ENCODE measurements around the gene ADAM12. TPM values are rescaled to one million over a fixed set of nuclear protein-coding genes. Genes with fewer than 3 reads are reported as not detected.

The ADAM12 gene
- total RNA-seq, 2 experiments from 2014 or later, result 1.2 to 1.5 TPM

DNA sequence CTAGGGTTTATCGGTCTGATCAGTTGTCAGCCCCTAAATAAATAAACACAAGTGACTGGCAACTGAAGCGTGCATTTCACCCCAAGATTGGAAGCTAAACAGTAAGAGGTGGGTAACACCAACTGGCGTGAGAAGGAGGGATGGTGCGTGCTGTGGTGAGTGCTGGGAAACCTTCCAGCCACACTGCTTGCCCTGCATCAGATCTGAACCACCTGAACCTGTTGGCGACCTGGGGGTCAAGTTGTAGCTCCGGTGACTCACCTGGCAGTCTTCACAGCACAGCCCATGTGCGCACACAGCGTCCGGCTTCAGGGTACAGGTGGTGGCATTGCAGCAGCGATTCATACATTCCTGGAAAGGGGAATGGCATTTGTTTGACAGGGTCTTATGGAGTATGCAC lies 321.8 kb downstream of the ADAM12 start:
- Histone ChIP-seq H3K27ac (ENCODE audit: low read depth in 1 of 2, low read length in 2 of 2) (no peak overlapping the region), H3K9me3 (ENCODE audit: control insufficient read depth in 1 of 2, insufficient read depth in 1 of 2, low read length in 2 of 2) (peaks cover 0 to 14% of the 10 kb centered on the region in 2 experiments), H3K27me3 (ENCODE audit: control insufficient read depth in 1 of 2, insufficient read depth in 2 of 2, low read length in 2 of 2) (no peaks in the 10 kb centered on the region), H3K4me1 (ENCODE audit: insufficient read depth, low read length) (no peaks in the 10 kb centered on the region), H3K36me3 (ENCODE audit: insufficient read depth, low read length) (no peaks in the 10 kb centered on the region), H3K4me3 (ENCODE audit: low read length) (no peak overlapping the region)
- CTCF ChIA-PET, result no interaction called here
- POLR2A ChIA-PET, result no interaction called here
- H3K4me1 Mint-ChIP-seq (ENCODE audit: low read depth), result no peaks in the 10 kb centered on the region
- H3K9me3 Mint-ChIP-seq, result no peaks in the 10 kb centered on the region
- H3K4me3 Mint-ChIP-seq, result no peak overlapping the region
- no peak overlapping the region for H3K27ac Mint-ChIP-seq
- H3K27me3 Mint-ChIP-seq, result peaks cover 1% of the 10 kb centered on the region
- DNase-seq (no peak), ATAC-seq (ENCODE audit: poor library complexity) (no peak)
- intact Hi-C loops (cut with DNase I, micrococcal nuclease), result no loop called here
- TF ChIP-seq, protein P1, sequence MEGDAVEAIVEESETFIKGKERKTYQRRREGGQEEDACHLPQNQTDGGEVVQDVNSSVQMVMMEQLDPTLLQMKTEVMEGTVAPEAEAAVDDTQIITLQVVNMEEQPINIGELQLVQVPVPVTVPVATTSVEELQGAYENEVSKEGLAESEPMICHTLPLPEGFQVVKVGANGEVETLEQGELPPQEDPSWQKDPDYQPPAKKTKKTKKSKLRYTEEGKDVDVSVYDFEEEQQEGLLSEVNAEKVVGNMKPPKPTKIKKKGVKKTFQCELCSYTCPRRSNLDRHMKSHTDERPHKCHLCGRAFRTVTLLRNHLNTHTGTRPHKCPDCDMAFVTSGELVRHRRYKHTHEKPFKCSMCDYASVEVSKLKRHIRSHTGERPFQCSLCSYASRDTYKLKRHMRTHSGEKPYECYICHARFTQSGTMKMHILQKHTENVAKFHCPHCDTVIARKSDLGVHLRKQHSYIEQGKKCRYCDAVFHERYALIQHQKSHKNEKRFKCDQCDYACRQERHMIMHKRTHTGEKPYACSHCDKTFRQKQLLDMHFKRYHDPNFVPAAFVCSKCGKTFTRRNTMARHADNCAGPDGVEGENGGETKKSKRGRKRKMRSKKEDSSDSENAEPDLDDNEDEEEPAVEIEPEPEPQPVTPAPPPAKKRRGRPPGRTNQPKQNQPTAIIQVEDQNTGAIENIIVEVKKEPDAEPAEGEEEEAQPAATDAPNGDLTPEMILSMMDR (IDR thresholded peaks at IDR 0.05), result no peak
- H3K36me3 Mint-ChIP-seq (ENCODE audit: low read depth), result no peaks in the 10 kb centered on the region

DNA sequence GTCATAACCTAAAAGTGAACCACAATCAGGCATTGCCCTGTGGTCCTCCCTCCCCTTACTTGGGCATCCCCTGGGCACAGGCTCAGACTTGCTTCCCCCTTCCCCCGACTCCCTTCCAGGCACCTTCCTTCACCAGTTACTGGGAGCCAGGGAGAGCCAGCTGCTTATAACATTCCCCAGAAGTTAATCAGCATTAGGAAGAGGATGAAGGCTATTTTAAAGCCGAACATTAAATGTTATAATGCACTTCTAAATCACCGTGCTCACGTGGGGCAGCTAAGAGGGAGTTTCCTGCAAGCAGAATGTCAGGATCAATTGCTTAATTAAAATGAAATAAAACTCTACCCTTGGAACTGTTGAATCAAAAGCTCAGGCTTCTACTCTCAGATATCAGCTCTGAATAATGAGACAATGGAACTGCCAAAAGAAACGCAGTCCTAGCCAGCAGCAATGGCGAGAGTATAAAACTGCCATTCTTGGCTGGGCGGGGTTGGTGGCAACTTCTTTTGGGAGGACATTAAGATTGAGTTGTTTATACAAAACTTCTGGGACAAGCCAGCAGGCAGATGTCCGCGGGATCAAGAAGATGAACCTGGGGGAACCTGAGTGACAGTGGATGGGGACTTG lies 322.4 kb downstream of the ADAM12 start:
- H3K27me3 Mint-ChIP-seq, result peaks cover 7% of the 10 kb centered on the region
- H3K4me1 Mint-ChIP-seq (ENCODE audit: low read depth), result no peaks in the 10 kb centered on the region
- no peaks in the 10 kb centered on the region for H3K36me3 Mint-ChIP-seq (ENCODE audit: low read depth)
- ChIA-PET POLR2A (no interaction called here), CTCF (no interaction called here)
- TF ChIP-seq, protein P1 (IDR thresholded peaks at IDR 0.05), result no peak
- H3K27ac ChIP-seq (ENCODE audit: low read depth in 1 of 2, low read length in 2 of 2), result no peak overlapping the region
- DNase-seq (no peak), ATAC-seq (ENCODE audit: poor library complexity) (no peak)
- no peaks in the 10 kb centered on the region for H3K36me3 ChIP-seq (ENCODE audit: insufficient read depth, low read length)
- no peak overlapping the region for H3K27ac Mint-ChIP-seq
- intact Hi-C loops (cut with DNase I, micrococcal nuclease), result no loop called here
- H3K4me3 Mint-ChIP-seq, result no peak overlapping the region
- no peak overlapping the region for H3K4me3 ChIP-seq (ENCODE audit: low read length)
- H3K9me3 ChIP-seq (ENCODE audit: control insufficient read depth in 1 of 2, insufficient read depth in 1 of 2, low read length in 2 of 2), result peaks cover 0 to 14% of the 10 kb centered on the region in 2 experiments
- no peaks in the 10 kb centered on the region for H3K4me1 ChIP-seq (ENCODE audit: insufficient read depth, low read length)
- no peaks in the 10 kb centered on the region for H3K9me3 Mint-ChIP-seq
- H3K27me3 ChIP-seq (ENCODE audit: control insufficient read depth in 1 of 2, insufficient read depth in 2 of 2, low read length in 2 of 2), result no peaks in the 10 kb centered on the region

DNA sequence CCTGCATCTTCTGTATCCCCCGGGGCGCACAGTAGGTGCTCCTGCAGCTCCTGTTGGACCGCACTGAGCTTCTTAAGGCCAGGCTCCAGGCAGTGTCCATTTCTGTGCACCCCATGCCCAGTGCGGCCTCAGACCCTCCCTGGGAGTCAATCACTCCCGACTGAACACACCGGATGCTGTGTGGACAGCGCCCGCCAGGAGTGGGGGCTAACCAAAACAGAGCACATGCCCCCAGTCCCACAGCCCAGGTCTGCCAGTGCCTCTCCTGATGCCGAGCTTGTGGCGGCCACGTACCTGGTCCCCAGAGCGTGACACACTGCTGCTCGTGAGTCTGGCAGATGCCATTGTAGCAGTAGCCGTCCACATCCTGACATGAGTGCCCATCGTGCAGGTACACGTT lies 323.8 kb downstream of the ADAM12 start:
- ChIA-PET CTCF (no interaction called here), POLR2A (no interaction called here)
- H3K4me1 ChIP-seq (ENCODE audit: insufficient read depth, low read length), result no peaks in the 10 kb centered on the region
- H3K27ac ChIP-seq (ENCODE audit: low read depth in 1 of 2, low read length in 2 of 2), result no peak overlapping the region
- H3K27me3 ChIP-seq (ENCODE audit: control insufficient read depth in 1 of 2, insufficient read depth in 2 of 2, low read length in 2 of 2), result no peaks in the 10 kb centered on the region
- H3K27me3 Mint-ChIP-seq, result peaks cover 9% of the 10 kb centered on the region
- H3K4me3 ChIP-seq (ENCODE audit: low read length), result no peak overlapping the region
- H3K36me3 Mint-ChIP-seq (ENCODE audit: low read depth), result no peaks in the 10 kb centered on the region
- H3K9me3 Mint-ChIP-seq, result no peaks in the 10 kb centered on the region
- no peak overlapping the region for H3K4me3 Mint-ChIP-seq
- intact Hi-C loops (cut with DNase I, micrococcal nuclease), result no loop called here
- H3K36me3 ChIP-seq (ENCODE audit: insufficient read depth, low read length), result no peaks in the 10 kb centered on the region
- DNase-seq, result no peak
- ATAC-seq (ENCODE audit: poor library complexity), result no peak
- H3K4me1 Mint-ChIP-seq (ENCODE audit: low read depth), result no peaks in the 10 kb centered on the region
- TF ChIP-seq, protein P1 (IDR thresholded peaks at IDR 0.05), result no peak
- peaks cover 0 to 14% of the 10 kb centered on the region in 2 experiments for H3K9me3 ChIP-seq (ENCODE audit: control insufficient read depth in 1 of 2, insufficient read depth in 1 of 2, low read length in 2 of 2)
- no peak overlapping the region for H3K27ac Mint-ChIP-seq

All from CD4-positive, alpha-beta T cell (primary cell).